ENCODE measurements around the gene MPP7.

The MPP7 gene

GRCh38 chr10:28285816-28286215, 17.0 kb downstream of the MPP7 start:
- Histone ChIP-seq H3K4me3 (replicated peaks; ENCODE audit: insufficient read depth, low read length) (no peak overlapping the region), H3K27ac (replicated peaks) (no peak overlapping the region), H3K27me3 (ENCODE audit: insufficient read depth, poor library complexity, severe bottlenecking) (no peaks in the 10 kb centered on the region)
- DNase-seq (ENCODE audit: low read depth in 1 of 2, low spot score in 1 of 2) = no peak
- TF ChIP-seq REST (IDR thresholded peaks at IDR 0.05; ENCODE audit: insufficient replicate concordance, low read depth) = no peak

- TF ChIP-seq REST (IDR thresholded peaks at IDR 0.05; ENCODE audit: insufficient replicate concordance, low read depth) = no peak
- TF ChIP-seq CTCF (IDR thresholded peaks at IDR 0.05; ENCODE audit: insufficient read depth, low read length) = no peak
- no peak for TF ChIP-seq GABPA (IDR thresholded peaks at IDR 0.05; ENCODE audit: low read depth)
- no peak for TF ChIP-seq POLR2AphosphoS5 (IDR thresholded peaks at IDR 0.05; ENCODE audit: low read depth)
- Histone ChIP-seq H3K27me3 (ENCODE audit: insufficient read depth, poor library complexity, severe bottlenecking) (no peaks in the 10 kb centered on the region), H3K4me3 (replicated peaks; ENCODE audit: insufficient read depth, low read length) (no peak overlapping the region), H3K27ac (replicated peaks) (no peak overlapping the region)
- DNase-seq (ENCODE audit: low read depth in 1 of 2, low spot score in 1 of 2) = no peak
These were observed 18.7 kb downstream of the MPP7 start for GRCh38 chr10:28284126-28284525.

GRCh38 chr10:28283251-28283650, 19.6 kb downstream of the MPP7 start:
- DNase-seq (ENCODE audit: low read depth in 1 of 2, low spot score in 1 of 2) = no peak
- H3K27me3 ChIP-seq (ENCODE audit: insufficient read depth, poor library complexity, severe bottlenecking) = no peaks in the 10 kb centered on the region
- H3K4me3 ChIP-seq (replicated peaks; ENCODE audit: insufficient read depth, low read length) = no peak overlapping the region
- no peak for TF ChIP-seq SPI1 (IDR thresholded peaks at IDR 0.05; ENCODE audit: borderline replicate concordance, low read depth)
- TF ChIP-seq REST (IDR thresholded peaks at IDR 0.05; ENCODE audit: insufficient replicate concordance, low read depth) = no peak
- TF ChIP-seq GABPA (IDR thresholded peaks at IDR 0.05; ENCODE audit: low read depth) = no peak
- no peak for TF ChIP-seq CTCF (IDR thresholded peaks at IDR 0.05; ENCODE audit: insufficient read depth, low read length)
- no peak for TF ChIP-seq POLR2AphosphoS5 (IDR thresholded peaks at IDR 0.05; ENCODE audit: low read depth)
- H3K27ac ChIP-seq (replicated peaks) = no peak overlapping the region

GRCh38 chr10:28282336-28282735, 20.5 kb downstream of the MPP7 start:
- DNase-seq (ENCODE audit: low read depth in 1 of 2, low spot score in 1 of 2) = no peak
- H3K27ac ChIP-seq (replicated peaks) = no peak overlapping the region
- TF ChIP-seq CTCF (IDR thresholded peaks at IDR 0.05; ENCODE audit: insufficient read depth, low read length) (no peak), REST (IDR thresholded peaks at IDR 0.05; ENCODE audit: insufficient replicate concordance, low read depth) (no peak)
- H3K4me3 ChIP-seq (replicated peaks; ENCODE audit: insufficient read depth, low read length) = no peak overlapping the region
- no peaks in the 10 kb centered on the region for H3K27me3 ChIP-seq (ENCODE audit: insufficient read depth, poor library complexity, severe bottlenecking)

Measured in HL-60 (cell line).